Measurements from ENCODE around the gene MACROH2A1. TPM values are rescaled to one million over a fixed set of nuclear protein-coding genes. Genes with fewer than 3 reads are reported as not detected.

The MACROH2A1 gene
- total RNA-seq, 1 experiment from 2014 or later = 236 TPM

DNA sequence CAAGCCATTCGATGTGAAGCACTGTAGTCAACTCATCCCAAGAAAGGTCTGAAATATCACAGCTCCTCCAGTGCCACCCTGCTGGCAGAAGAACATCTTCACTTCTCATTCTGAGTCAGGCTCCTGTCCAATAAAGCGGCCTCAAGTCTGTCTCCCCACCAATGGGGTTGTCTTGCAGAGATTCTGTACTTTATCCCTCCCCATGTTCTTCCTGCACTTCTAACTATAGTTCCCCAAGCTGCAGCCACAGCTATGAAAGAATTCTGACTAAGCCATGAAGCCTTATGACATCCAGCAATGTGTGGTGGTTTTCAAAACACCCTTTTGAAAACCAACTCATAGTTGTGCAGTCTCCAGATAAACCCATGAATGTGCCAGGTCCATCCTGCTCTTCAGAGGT, 6.8 kb downstream of the MACROH2A1 start:
- H3K36me3 ChIP-seq (ENCODE audit: control insufficient read depth, insufficient read depth, low read length) = peaks cover 2% of the 10 kb centered on the region; the same call in 1 of the 2 replicates
- DNase-seq = no peak
- intact Hi-C loops (cut with micrococcal nuclease; ENCODE audit: unreplicated experiment) = no loop called here
- peaks cover 9% of the 10 kb centered on the region for H3K4me1 Mint-ChIP-seq (ENCODE audit: low read depth, unreplicated experiment)
- H3K27ac Mint-ChIP-seq (ENCODE audit: unreplicated experiment) = no peak overlapping the region
- H3K4me3 ChIP-seq (ENCODE audit: low read depth, low read length) = no peak overlapping the region
- H3K9me3 ChIP-seq = no peaks in the 10 kb centered on the region
- no peaks in the 10 kb centered on the region for H3K27me3 Mint-ChIP-seq (ENCODE audit: insufficient read depth, unreplicated experiment)
- TF ChIP-seq, protein P1, sequence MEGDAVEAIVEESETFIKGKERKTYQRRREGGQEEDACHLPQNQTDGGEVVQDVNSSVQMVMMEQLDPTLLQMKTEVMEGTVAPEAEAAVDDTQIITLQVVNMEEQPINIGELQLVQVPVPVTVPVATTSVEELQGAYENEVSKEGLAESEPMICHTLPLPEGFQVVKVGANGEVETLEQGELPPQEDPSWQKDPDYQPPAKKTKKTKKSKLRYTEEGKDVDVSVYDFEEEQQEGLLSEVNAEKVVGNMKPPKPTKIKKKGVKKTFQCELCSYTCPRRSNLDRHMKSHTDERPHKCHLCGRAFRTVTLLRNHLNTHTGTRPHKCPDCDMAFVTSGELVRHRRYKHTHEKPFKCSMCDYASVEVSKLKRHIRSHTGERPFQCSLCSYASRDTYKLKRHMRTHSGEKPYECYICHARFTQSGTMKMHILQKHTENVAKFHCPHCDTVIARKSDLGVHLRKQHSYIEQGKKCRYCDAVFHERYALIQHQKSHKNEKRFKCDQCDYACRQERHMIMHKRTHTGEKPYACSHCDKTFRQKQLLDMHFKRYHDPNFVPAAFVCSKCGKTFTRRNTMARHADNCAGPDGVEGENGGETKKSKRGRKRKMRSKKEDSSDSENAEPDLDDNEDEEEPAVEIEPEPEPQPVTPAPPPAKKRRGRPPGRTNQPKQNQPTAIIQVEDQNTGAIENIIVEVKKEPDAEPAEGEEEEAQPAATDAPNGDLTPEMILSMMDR (IDR thresholded peaks at IDR 0.05; ENCODE audit: insufficient read depth in 1 of 2, low read depth in 1 of 2, low read length in 1 of 2, severe bottlenecking in 1 of 2, unreplicated experiment in 1 of 2) = no peak
- no peak overlapping the region for H3K4me3 Mint-ChIP-seq (ENCODE audit: unreplicated experiment)
- POLR2A ChIA-PET = no interaction called here
- H3K9me3 Mint-ChIP-seq (ENCODE audit: unreplicated experiment) = no peaks in the 10 kb centered on the region
- no TSS peak for BruUV-seq (replicated peaks)
- peaks cover 9% of the 10 kb centered on the region for H3K4me1 ChIP-seq
- CTCF ChIA-PET = no interaction called here
- H3K27me3 ChIP-seq (replicated peaks; ENCODE audit: control insufficient read depth, insufficient read depth, low read length) = no peaks in the 10 kb centered on the region
- peaks cover 38% of the 10 kb centered on the region for H3K36me3 Mint-ChIP-seq (ENCODE audit: insufficient read depth, unreplicated experiment)

DNA sequence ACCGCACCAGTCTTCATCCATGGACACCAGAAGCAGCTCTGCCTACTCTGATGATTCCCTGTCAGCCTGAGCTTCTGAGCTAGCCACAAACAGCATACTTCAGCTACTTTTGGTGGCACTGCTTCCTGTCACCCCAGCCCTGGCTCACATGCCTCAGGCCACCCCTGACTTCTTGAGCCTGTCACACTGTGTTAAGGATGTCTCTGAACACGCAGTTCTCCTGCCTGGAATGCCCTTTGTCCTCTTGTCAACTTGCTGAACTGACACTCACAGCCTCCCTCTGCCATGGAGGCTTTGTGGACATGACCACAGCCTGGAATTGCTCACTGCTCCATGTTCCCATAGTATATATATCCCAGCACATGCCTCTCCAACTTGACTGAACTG, 7.2 kb downstream of the MACROH2A1 start:
- H3K4me3 Mint-ChIP-seq (ENCODE audit: unreplicated experiment) = no peak overlapping the region
- H3K9me3 ChIP-seq = no peaks in the 10 kb centered on the region
- no peaks in the 10 kb centered on the region for H3K27me3 ChIP-seq (replicated peaks; ENCODE audit: control insufficient read depth, insufficient read depth, low read length)
- no peaks in the 10 kb centered on the region for H3K9me3 Mint-ChIP-seq (ENCODE audit: unreplicated experiment)
- H3K27ac Mint-ChIP-seq (ENCODE audit: unreplicated experiment) = no peak overlapping the region
- no TSS peak for BruUV-seq (replicated peaks)
- TF ChIP-seq, protein P1 (IDR thresholded peaks at IDR 0.05; ENCODE audit: insufficient read depth in 1 of 2, low read depth in 1 of 2, low read length in 1 of 2, severe bottlenecking in 1 of 2, unreplicated experiment in 1 of 2) = no peak
- peaks cover 6% of the 10 kb centered on the region for H3K4me1 Mint-ChIP-seq (ENCODE audit: low read depth, unreplicated experiment)
- POLR2A ChIA-PET = no interaction called here
- no peaks in the 10 kb centered on the region for H3K27me3 Mint-ChIP-seq (ENCODE audit: insufficient read depth, unreplicated experiment)
- DNase-seq = no peak
- CTCF ChIA-PET = no interaction called here
- H3K36me3 ChIP-seq (ENCODE audit: control insufficient read depth, insufficient read depth, low read length) = peaks cover 2% of the 10 kb centered on the region; the same call in 1 of the 2 replicates
- no peak overlapping the region for H3K4me3 ChIP-seq (ENCODE audit: low read depth, low read length)
- H3K4me1 ChIP-seq = peaks cover 5% of the 10 kb centered on the region
- intact Hi-C loops (cut with micrococcal nuclease; ENCODE audit: unreplicated experiment) = no loop called here
- H3K36me3 Mint-ChIP-seq (ENCODE audit: insufficient read depth, unreplicated experiment) = peaks cover 37% of the 10 kb centered on the region

DNA sequence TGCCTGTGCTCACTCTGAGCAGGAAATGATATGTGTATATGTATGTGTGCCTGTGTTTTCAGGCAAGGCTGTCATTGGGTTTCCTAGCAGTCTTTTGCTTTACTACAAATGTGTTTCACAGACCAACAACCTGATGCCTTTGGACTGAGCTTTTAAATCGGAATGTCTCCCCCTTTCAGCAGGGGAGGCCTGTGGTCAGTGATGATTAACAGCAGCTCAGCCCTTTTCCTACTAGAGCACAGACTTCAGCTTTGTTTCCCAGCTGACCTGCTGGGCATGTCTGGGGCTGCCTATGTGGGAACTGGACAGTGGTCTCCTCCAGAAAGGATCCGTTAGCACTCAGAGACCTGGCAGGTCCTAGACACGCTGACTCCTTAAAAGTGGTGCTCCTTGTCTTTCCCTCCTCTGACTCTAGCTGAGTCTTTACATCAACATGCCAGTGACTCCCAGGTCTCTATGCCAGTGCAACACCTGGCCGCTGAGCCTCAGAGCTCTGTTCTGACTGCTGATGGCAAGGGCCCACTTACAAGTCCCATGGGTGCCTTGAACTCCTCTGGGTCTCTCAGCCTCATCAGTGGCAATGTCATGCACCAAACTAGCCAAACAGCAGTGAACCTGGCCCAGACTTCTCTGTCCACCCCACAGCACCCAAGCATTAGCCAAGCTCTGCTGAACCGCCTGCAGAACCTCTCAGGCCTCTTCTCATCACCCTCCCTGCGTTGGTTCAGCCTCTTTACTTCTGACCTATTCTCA, 7.7 kb downstream of the MACROH2A1 start:
- peaks cover 2% of the 10 kb centered on the region; the same call in 1 of the 2 replicates for H3K36me3 ChIP-seq (ENCODE audit: control insufficient read depth, insufficient read depth, low read length)
- peaks cover 36% of the 10 kb centered on the region for H3K36me3 Mint-ChIP-seq (ENCODE audit: insufficient read depth, unreplicated experiment)
- intact Hi-C loops (cut with micrococcal nuclease; ENCODE audit: unreplicated experiment) = no loop called here
- no peaks in the 10 kb centered on the region for H3K9me3 ChIP-seq
- no peaks in the 10 kb centered on the region for H3K27me3 ChIP-seq (replicated peaks; ENCODE audit: control insufficient read depth, insufficient read depth, low read length)
- H3K9me3 Mint-ChIP-seq (ENCODE audit: unreplicated experiment) = no peaks in the 10 kb centered on the region
- DNase-seq = no peak
- no TSS peak for BruUV-seq (replicated peaks)
- H3K4me1 Mint-ChIP-seq (ENCODE audit: low read depth, unreplicated experiment) = peaks cover 6% of the 10 kb centered on the region
- no peak overlapping the region for H3K4me3 Mint-ChIP-seq (ENCODE audit: unreplicated experiment)
- H3K4me3 ChIP-seq (ENCODE audit: low read depth, low read length) = no peak overlapping the region
- no peaks in the 10 kb centered on the region for H3K27me3 Mint-ChIP-seq (ENCODE audit: insufficient read depth, unreplicated experiment)
- TF ChIP-seq, protein P1 (IDR thresholded peaks at IDR 0.05; ENCODE audit: insufficient read depth in 1 of 2, low read depth in 1 of 2, low read length in 1 of 2, severe bottlenecking in 1 of 2, unreplicated experiment in 1 of 2) = no peak
- POLR2A ChIA-PET = no interaction called here
- CTCF ChIA-PET = no interaction called here
- H3K27ac Mint-ChIP-seq (ENCODE audit: unreplicated experiment) = no peak overlapping the region
- H3K4me1 ChIP-seq = no peaks in the 10 kb centered on the region; the same call in 1 of the 2 replicates

Data from Caco-2 (cell line).